ENCODE data around the gene HRH1. TPM values are rescaled to one million over a fixed set of nuclear protein-coding genes. Genes with fewer than 3 reads are reported as not detected.
A peak's percentile ranks its signal among the peaks of the same experiment; 100 is the strongest.

The HRH1 gene
- total and polyA plus RNA-seq, 9 donors = 3.4 to 24.1 (median 6.0) TPM

DNA sequence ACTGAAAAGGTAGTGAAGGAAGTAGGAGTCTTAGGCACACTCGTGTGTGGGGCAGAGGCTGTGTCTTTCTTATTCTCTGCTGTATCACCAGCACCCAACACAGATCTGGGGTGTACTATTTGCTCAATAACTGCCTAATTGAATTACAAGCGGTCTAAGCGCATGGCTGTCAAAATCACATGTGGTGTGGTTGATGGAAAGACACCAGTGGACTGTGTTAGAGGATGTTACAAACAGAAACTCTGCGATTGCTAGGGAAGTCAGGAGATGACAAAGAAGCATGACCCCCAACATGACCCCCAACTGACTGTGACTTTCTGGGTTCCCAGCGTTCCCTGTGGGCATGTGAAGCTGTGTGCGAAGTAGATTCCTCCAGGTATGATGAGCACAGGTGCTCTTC, 149.9 kb downstream of the HRH1 start:
- H3K36me3 ChIP-seq = no peaks in the 10 kb centered on the region
- H3K9me3 ChIP-seq = no peaks in the 10 kb centered on the region
- TF ChIP-seq POLR2A (IDR thresholded peaks at IDR 0.05) (no peak), EP300 (IDR thresholded peaks at IDR 0.05) (no peak)
- TF ChIP-seq, protein P1, sequence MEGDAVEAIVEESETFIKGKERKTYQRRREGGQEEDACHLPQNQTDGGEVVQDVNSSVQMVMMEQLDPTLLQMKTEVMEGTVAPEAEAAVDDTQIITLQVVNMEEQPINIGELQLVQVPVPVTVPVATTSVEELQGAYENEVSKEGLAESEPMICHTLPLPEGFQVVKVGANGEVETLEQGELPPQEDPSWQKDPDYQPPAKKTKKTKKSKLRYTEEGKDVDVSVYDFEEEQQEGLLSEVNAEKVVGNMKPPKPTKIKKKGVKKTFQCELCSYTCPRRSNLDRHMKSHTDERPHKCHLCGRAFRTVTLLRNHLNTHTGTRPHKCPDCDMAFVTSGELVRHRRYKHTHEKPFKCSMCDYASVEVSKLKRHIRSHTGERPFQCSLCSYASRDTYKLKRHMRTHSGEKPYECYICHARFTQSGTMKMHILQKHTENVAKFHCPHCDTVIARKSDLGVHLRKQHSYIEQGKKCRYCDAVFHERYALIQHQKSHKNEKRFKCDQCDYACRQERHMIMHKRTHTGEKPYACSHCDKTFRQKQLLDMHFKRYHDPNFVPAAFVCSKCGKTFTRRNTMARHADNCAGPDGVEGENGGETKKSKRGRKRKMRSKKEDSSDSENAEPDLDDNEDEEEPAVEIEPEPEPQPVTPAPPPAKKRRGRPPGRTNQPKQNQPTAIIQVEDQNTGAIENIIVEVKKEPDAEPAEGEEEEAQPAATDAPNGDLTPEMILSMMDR (IDR thresholded peaks at IDR 0.05) = no peak
- WGBS, 3 donors = 97 to 98% (median 97%) methylated on average over 6 of the region's 6 CpGs
- intact Hi-C loops (cut with DNase I) = no loop called here
- no peaks in the 10 kb centered on the region for H3K27me3 ChIP-seq
- no peak overlapping the region for H3K27ac ChIP-seq
- H3K4me3 ChIP-seq = no peak overlapping the region
- peaks cover 8% of the 10 kb centered on the region for H3K4me1 ChIP-seq (ENCODE audit: insufficient read depth)
- DNase-seq = no peak

DNA sequence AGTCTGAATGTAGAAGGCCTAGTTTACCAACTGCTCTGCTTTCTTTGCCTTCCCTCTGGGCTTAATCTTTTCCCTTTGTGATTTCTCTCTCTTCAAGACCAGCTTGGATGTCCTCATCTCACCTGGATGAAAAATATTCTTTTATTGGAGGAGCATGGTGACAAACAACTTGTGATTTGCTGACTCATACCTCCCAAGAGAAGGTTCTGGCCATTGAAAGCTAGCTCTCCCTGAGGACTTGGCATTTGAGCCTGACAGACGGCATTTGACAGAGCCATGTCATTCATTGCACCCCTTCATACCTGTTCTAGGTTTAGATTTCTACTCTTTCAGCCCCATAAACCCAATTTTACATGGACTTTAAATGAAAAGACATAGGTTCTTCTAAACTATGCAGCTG, 151.2 kb downstream of the HRH1 start:
- peaks cover 8% of the 10 kb centered on the region for H3K4me1 ChIP-seq (ENCODE audit: insufficient read depth)
- no peaks in the 10 kb centered on the region for H3K36me3 ChIP-seq
- WGBS, 3 donors = 88 to 100% (median 98%) methylated on average over 1 of the region's 1 CpG

DNA sequence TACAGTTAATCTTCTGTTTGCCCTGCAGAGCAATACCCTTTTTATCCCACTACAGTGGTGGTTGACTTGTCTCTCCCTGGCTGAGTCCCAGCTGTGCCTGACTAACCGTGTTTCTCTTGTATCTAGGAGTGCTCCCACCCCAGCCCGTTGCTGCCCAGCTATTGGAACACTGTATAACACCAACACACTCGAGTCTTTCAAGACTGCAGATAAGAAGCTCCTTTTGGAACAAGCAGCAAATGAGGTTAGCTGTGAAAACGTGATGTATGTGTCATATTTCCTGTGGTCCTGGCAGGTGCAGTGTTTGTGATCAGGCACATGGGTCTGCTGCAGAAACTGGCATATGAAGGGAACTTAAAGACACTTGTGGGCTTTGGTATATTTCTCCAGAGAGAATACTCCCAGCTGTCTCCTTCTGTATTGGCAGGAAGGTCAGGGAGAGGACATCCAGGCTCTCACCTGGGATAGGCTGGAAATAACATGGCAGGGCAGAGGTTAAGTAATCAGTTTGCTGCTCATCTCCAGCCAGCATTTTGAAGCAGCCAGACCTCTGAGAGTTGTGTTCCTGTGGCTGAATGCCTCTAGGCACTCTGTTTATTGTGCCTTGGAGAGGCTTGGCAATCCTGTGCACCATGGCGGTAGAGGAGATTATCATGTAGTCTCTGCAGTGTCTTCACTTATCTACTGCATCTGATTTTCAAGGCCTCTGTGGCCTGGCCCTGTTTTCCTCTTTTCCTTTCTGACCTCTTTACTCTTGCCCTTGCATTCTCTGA, 152.7 kb downstream of the HRH1 start:
- Histone ChIP-seq H3K27me3 (no peaks in the 10 kb centered on the region), H3K9me3 (no peaks in the 10 kb centered on the region), H3K4me3 (no peak overlapping the region), H3K36me3 (no peaks in the 10 kb centered on the region), H3K27ac (peak overlapping the region in 1 of 2 donors; percentile 28), H3K4me1 (ENCODE audit: insufficient read depth) (peaks cover 8% of the 10 kb centered on the region)
- intact Hi-C loops (cut with DNase I) = no loop called here
- peak; percentile 25 to 68 (median 33) for DNase-seq
- TF ChIP-seq, protein P1 (IDR thresholded peaks at IDR 0.05) = no peak
- TF ChIP-seq POLR2A (IDR thresholded peaks at IDR 0.05) (no peak), EP300 (IDR thresholded peaks at IDR 0.05) (no peak)
- WGBS, 3 donors = 24 to 31% (median 27%) methylated on average over 5 of the region's 5 CpGs

More for the DNA sequence above, 151.2 kb downstream of the HRH1 start:
- no peaks in the 10 kb centered on the region for H3K27me3 ChIP-seq
- DNase-seq = no peak
- intact Hi-C loops (cut with DNase I) = no loop called here
- TF ChIP-seq EP300 (IDR thresholded peaks at IDR 0.05) (no peak), POLR2A (IDR thresholded peaks at IDR 0.05) (no peak)
- TF ChIP-seq, protein P1 (IDR thresholded peaks at IDR 0.05) = no peak
- no peak overlapping the region for H3K4me3 ChIP-seq
- H3K27ac ChIP-seq = no peak overlapping the region
- no peaks in the 10 kb centered on the region for H3K9me3 ChIP-seq

DNA sequence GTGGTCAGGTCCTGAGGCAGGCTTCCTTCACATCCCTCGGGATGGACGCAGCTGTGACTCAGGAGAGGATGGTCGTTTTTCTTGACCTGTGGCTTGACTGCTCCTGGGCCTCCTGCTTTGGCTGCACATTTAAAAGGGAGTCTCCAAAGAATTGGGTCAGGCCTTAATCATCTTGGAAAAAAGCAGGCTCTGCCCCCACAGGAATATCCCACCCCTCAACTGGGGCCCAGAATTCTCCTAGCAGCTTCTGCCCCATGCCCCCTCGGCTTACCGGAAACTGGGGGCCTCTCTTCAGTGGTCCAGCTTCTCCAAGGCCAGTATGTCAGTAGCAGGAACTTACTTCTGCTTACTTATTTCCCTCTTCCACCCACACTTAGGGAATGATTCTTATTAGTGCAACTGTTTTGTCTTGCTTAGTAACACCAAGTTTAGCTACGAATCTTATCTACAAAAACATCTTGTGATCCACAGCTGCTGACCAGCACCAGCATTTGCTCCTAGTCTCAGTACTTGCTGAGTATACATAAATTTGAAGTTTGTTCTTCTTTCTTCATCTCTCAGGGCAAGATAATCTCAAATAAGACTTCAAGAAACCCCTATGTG, 153.6 kb downstream of the HRH1 start:
- Histone ChIP-seq H3K4me3 (no peak overlapping the region), H3K4me1 (ENCODE audit: insufficient read depth) (peaks cover 8% of the 10 kb centered on the region), H3K27ac (peak overlapping the region in 1 of 2 donors; percentile 28), H3K9me3 (no peaks in the 10 kb centered on the region), H3K36me3 (no peaks in the 10 kb centered on the region), H3K27me3 (no peaks in the 10 kb centered on the region)
- intact Hi-C loops (cut with DNase I) = no loop called here
- 28 to 34% (median 32%) methylated on average over 6 of the region's 6 CpGs for WGBS, 3 donors
- TF ChIP-seq POLR2A (IDR thresholded peaks at IDR 0.05) (no peak), EP300 (IDR thresholded peaks at IDR 0.05) (no peak)
- TF ChIP-seq, protein P1 (IDR thresholded peaks at IDR 0.05) = no peak
- DNase-seq = peak in 3 of 5 donors; percentile 25 to 42 (median 27)

All from ovary (tissue), 9 donors.